Choroid plexus epithelial cell (primary cell): ENCODE data around the gene CFAP90.
A peak's percentile ranks its signal among the peaks of the same experiment; 100 is the strongest.

Experiments
- DNase-seq: peaks from one replicate; pipeline ENCODE4 v3.0.0-alpha.2; 2010; ENCODE audit warnings: low read depth
- H3K4me3 ChIP-seq: 2 replicates; pipeline ENCODE4 v1.5.1; 2011; ENCODE audit warnings: low read depth, mild to moderate bottlenecking, control low read depth, low read length, moderate library complexity
- TF ChIP-seq, protein P1 (sequence below): conservative IDR thresholded peaks from 2 replicates; pipeline ENCODE4 v1.5.1; 2011; ENCODE audit warnings: low read depth, mild to moderate bottlenecking, control low read depth, inconsistent platforms, low read length, moderate library complexity

Gene CFAP90

DNA sequence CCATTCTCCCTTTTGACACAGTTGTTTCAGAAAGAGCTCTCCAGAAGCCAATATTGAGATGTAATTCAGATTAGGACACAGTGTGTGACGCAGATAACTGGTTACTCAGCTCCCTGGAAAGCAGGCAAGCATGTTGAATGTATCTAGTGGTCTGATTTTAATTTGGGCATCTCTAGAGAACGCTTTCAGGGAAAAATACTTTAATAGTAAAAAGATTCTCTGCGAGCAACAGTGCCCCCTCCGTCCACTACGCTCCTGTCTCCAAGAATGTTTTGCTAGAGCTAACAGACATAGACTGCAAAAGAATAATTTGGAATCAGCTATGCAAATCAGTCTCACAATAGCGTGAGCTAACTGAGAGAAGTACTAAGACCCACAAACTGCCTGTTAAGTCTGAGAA lies 23.3 kb downstream of the CFAP90 start:
- no peak overlapping the region for H3K4me3 ChIP-seq
- TF ChIP-seq, protein P1, sequence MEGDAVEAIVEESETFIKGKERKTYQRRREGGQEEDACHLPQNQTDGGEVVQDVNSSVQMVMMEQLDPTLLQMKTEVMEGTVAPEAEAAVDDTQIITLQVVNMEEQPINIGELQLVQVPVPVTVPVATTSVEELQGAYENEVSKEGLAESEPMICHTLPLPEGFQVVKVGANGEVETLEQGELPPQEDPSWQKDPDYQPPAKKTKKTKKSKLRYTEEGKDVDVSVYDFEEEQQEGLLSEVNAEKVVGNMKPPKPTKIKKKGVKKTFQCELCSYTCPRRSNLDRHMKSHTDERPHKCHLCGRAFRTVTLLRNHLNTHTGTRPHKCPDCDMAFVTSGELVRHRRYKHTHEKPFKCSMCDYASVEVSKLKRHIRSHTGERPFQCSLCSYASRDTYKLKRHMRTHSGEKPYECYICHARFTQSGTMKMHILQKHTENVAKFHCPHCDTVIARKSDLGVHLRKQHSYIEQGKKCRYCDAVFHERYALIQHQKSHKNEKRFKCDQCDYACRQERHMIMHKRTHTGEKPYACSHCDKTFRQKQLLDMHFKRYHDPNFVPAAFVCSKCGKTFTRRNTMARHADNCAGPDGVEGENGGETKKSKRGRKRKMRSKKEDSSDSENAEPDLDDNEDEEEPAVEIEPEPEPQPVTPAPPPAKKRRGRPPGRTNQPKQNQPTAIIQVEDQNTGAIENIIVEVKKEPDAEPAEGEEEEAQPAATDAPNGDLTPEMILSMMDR: peak; percentile 34
- no peak for DNase-seq

DNA sequence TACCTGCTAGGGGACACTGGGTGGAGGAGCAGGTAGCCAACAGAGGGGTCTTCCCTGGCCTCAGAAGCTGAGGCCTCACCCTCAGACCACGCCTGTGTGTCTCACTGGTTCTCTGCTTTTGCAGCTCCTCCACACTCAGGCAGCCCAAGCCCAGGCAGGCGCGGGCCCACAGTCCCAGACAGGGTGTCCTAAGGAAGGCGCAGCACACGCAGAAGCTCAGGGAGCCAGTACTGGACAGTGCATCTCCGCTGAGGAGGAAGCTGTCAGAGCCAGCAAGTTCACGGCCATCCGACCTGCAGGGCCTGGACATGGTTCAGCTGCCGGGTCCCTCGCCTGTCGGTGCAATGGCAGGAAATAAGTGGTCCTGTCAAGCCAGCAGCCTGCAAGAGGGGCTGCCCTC lies 25.3 kb downstream of the CFAP90 start:
- TF ChIP-seq, protein P1: no peak
- H3K4me3 ChIP-seq: no peak overlapping the region
- no peak for DNase-seq

DNA sequence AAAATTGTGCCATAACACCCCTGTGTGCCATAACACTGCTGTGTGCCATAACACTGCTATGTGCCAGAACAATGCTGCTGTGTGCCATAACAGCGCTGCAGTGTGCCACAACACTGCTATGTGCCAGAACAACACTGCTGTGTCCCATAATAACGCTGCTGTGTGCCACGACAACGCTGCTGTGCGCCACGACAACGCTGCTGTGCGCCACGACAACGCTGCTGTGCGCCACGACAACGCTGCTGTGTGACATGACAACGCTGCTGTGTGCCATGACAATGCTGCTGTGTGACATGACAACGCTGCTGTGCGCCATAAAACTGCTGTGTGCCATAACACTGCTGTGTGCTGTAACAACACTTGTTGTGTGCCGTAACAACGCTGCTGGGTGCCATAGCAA lies 25.9 kb downstream of the CFAP90 start:
- no peak for DNase-seq
- TF ChIP-seq, protein P1: no peak
- H3K4me3 ChIP-seq: no peak overlapping the region

DNA sequence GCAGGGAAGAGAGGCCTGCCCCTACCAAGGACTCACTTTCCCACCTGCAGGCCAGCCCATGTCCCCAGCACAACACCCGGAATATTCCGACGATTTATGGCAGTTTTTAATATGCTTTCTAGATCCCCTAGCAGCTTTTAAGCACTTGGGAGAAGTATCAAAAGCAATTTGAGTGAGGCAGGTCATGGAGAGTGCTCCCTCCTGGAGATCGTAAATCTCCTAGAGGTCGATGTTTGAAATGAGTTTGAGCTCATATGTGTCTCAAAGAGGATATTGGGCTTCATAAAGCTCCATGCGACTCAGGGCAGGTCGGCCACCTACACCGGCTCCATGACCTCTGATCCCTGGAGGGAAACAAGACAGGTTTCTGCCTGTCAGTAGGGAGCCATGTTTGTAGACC lies 27.3 kb downstream of the CFAP90 start:
- TF ChIP-seq, protein P1: no peak
- no peak for DNase-seq
- H3K4me3 ChIP-seq: no peak overlapping the region

DNA sequence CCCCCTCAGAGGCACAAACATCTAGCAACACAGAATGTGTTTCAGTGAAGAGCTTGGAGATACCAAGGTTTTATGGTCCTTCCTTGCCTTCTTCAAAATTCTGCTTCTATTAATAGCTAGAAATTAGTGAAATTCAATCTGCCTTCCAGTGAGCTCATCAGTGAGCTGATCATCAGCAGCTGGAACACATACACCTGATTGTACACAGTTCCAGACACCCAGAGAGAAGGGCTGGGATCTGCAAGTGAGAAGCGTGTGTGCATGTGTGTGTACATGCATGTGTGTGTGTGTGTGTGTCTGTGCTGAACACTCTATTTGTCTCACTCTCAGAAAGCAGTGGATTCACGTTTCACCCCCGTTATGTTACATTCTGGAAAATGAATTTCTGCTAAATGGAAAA lies 28.5 kb downstream of the CFAP90 start:
- TF ChIP-seq, protein P1: no peak
- no peak overlapping the region for H3K4me3 ChIP-seq
- no peak for DNase-seq

DNA sequence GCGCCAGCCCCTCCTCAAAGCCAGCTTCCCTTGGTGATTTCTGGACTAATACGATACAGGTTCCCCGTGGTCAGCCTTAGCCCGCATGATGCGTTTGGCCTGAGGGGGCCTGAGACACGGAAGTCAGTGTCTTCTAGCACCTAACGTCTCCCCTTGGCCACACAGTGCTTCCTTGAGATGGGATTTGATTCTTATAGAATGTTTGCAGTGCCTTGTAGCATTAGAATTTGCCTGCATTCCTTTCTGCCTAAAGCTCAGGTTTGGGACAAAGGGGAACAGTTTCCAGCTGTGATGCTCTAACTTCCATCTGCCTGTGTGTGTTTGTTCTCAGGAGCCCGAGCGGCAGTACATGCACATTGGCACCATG lies 34.4 kb downstream of the CFAP90 start:
- DNase-seq: no peak
- TF ChIP-seq, protein P1: no peak
- no peak overlapping the region for H3K4me3 ChIP-seq

DNA sequence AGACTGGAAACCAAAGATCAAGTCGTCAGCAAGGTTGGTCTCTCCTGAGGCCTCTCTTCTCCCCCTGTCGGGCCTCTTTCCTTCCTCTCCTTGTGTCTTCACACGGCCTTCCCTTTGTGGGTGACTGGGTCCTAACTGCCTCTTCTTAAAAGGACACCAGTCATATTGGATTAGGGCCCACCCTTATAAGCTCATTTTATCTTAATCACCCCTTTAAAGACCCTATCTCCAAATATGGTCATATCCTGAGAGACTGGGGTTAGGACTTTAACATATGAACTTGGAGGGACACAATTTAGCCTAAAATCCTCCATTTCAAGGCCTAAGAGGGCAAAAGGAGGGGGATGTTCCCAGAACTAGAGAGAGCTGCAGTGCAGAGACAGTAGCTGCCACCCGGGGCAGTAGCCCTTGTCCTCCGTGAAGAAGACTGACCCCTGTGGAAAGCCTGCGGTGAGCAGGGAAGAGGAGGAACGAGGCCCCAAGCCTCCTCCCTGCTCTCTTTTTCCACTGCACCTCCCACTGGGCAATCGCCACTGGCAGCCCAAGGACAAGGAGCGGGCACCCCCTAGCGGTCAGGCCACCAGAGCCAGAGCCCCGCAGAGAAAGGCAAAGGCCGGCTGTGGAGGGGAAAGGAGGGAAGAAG lies 34.9 kb downstream of the CFAP90 start:
- peak; percentile 81 for DNase-seq
- TF ChIP-seq, protein P1: peak; percentile 89
- no peak overlapping the region for H3K4me3 ChIP-seq
